ENCODE measurements around the gene SLC38A5. TPM values are rescaled to one million over a fixed set of nuclear protein-coding genes. Genes with fewer than 3 reads are reported as not detected.

SLC38A5 gene
- total RNA-seq, 4 donors from 2014 or later = 9.9 to 76.8 (median 40.1) TPM

DNA sequence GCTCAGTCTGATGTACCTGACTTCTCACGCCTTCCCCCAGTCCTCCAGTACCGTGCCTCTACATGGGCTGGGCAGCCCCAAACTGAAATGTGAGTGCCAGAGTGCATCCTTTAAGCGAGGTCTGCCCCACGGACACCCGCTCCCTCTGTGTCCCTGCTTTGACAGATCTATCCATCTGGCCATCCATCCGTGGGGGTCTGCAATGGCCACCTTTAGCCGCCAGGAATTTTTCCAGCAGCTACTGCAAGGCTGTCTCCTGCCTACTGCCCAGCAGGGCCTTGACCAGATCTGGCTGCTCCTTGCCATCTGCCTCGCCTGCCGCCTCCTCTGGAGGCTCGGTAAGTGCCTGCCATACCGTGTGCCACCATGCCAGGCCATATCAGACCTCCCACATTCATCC, 39.6 kb upstream of the SLC38A5 start:
- TF ChIP-seq, protein P1, sequence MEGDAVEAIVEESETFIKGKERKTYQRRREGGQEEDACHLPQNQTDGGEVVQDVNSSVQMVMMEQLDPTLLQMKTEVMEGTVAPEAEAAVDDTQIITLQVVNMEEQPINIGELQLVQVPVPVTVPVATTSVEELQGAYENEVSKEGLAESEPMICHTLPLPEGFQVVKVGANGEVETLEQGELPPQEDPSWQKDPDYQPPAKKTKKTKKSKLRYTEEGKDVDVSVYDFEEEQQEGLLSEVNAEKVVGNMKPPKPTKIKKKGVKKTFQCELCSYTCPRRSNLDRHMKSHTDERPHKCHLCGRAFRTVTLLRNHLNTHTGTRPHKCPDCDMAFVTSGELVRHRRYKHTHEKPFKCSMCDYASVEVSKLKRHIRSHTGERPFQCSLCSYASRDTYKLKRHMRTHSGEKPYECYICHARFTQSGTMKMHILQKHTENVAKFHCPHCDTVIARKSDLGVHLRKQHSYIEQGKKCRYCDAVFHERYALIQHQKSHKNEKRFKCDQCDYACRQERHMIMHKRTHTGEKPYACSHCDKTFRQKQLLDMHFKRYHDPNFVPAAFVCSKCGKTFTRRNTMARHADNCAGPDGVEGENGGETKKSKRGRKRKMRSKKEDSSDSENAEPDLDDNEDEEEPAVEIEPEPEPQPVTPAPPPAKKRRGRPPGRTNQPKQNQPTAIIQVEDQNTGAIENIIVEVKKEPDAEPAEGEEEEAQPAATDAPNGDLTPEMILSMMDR (IDR thresholded peaks at IDR 0.05) = no peak
- no peak for TF ChIP-seq POLR2A (IDR thresholded peaks at IDR 0.05)
- no peak overlapping the region for H3K27ac ChIP-seq
- intact Hi-C loops (cut with DNase I) = no loop called here
- DNase-seq = no peak
- no peaks in the 10 kb centered on the region for H3K4me1 ChIP-seq
- WGBS, 2 donors = 38 to 75% methylated on average over 6 of the region's 11 CpGs
- H3K36me3 ChIP-seq = no peaks in the 10 kb centered on the region
- no peaks in the 10 kb centered on the region for H3K27me3 ChIP-seq
- H3K4me3 ChIP-seq (replicated peaks in 1 of 3) = peak overlapping the region in 1 of 3 donors; percentile 46
- H3K9me3 ChIP-seq = no peaks in the 10 kb centered on the region

DNA sequence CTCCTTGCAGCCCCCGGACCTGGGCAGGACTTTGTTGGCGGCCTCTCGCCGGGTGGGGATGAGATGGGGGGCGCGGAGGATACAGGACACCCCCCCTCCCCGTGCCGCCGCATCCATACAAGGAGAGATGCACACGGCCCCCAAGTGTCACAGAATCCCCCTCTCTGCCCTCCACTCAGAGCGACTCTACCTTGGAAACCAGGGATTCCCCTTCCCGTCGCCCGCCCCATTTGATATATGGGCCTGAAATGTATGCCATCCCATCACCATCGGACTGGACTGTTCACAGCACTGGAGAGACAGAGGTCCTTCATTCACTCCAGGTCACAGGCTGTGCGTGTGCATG, 39.2 kb upstream of the SLC38A5 start:
- no peaks in the 10 kb centered on the region for H3K4me1 ChIP-seq
- intact Hi-C loops (cut with DNase I) = no loop called here
- WGBS, 2 donors = 0 to 20% methylated on average over 1 to 6 of the region's 16 CpGs
- peak overlapping the region; percentile 46 to 79 (median 66) for H3K4me3 ChIP-seq (replicated peaks in 1 of 3)
- H3K27ac ChIP-seq = peak overlapping the region in 1 of 3 donors; percentile 70
- no peak for TF ChIP-seq POLR2A (IDR thresholded peaks at IDR 0.05)
- TF ChIP-seq, protein P1 (IDR thresholded peaks at IDR 0.05) = no peak
- no peak for DNase-seq
- no peaks in the 10 kb centered on the region for H3K36me3 ChIP-seq
- H3K27me3 ChIP-seq = no peaks in the 10 kb centered on the region
- H3K9me3 ChIP-seq = no peaks in the 10 kb centered on the region

DNA sequence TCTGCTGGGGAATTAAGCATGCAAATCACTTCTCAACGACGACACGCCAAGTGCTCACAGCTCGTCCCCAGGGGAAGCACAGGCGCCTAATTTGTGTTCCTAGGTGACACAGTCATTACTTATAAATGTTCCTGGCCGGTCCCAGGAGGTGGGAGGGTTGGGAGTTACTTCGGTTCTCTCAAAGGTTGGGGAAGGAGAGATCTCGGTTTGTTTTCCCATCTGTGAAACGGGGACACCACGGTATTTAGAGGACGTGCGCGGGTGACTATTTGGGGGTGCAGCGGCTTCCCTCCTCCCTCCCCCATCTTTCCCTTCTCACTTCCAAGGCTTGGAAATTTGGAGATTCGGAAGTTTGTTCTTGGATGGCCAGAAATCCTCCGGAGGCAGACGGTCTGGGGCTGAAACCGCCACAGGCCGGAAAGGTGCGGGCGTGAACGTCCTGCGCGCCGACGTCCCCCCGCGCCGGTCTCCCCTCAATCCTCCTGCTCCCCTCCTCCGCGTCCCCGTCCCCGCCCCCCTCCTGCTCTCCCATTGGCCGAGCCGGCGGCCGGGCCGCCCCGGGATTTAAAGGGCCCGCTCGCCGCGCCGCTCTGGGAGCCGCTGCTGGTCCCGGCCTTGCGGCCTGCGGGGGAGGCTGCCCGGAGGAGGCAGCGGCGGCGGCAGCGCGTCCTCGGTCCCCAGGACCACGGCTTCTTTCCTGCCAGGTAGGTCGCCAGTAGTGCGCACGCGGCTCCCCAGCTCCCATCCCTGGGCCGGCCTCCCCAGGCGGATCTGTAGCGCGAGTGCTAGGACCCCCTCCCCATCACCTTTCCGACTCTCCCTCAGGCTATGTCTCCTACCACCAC, 38.6 kb upstream of the SLC38A5 start, which contains the start of gene PORCN:
PORCN (plus strand) TSS at position 593 of the 845 bp plus-strand sequence. CDS start 829 bp downstream, outside the sequence.
- H3K27me3 ChIP-seq = no peaks in the 10 kb centered on the region
- H3K4me1 ChIP-seq = no peaks in the 10 kb centered on the region
- H3K27ac ChIP-seq = peak within 1 kb of the TSS; percentile 62 to 70 (median 67)
- no peaks in the 10 kb centered on the region for H3K36me3 ChIP-seq
- intact Hi-C loops (cut with DNase I) = no loop called here
- TF ChIP-seq, protein P1 (IDR thresholded peaks at IDR 0.05) = no peak
- TF ChIP-seq POLR2A (IDR thresholded peaks at IDR 0.05) = peak in 1 of 2 donors; percentile 61
- peak; percentile 79 to 86 for DNase-seq
- H3K4me3 ChIP-seq (replicated peaks in 1 of 3) = peak within 1 kb of the TSS; percentile 46 to 79 (median 66)
- H3K9me3 ChIP-seq = no peaks in the 10 kb centered on the region
- WGBS, 2 donors = 0 to 2% methylated on average over 6 to 17 of the region's 65 CpGs

DNA sequence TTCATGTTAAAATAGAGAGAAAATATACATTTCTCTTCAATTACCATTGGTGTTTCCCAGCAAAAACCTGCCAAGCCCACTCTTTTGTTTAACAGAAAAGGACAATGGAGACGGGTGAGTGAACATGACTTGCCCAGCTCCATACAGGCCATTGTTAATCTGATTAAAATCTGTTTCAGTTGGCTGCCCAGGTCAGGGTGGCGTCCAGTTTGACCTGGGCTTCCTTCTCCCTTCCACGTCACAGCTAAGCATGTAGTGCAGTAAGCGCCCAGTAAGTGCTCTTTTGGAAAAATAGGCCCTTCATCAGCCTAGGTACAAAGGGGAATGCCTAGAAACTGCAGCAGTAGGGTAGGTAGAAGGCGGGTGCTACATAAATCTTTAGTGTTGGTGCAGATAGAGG, 37.2 kb upstream of the SLC38A5 start:
- Histone ChIP-seq H3K9me3 (no peaks in the 10 kb centered on the region), H3K4me1 (no peaks in the 10 kb centered on the region), H3K27ac (no peak overlapping the region), H3K4me3 (replicated peaks in 1 of 3) (no peak overlapping the region), H3K27me3 (no peaks in the 10 kb centered on the region), H3K36me3 (no peaks in the 10 kb centered on the region)
- WGBS, 2 donors = 80 to 92% methylated on average over 5 of the region's 5 CpGs
- no peak for DNase-seq
- intact Hi-C loops (cut with DNase I) = no loop called here
- no peak for TF ChIP-seq POLR2A (IDR thresholded peaks at IDR 0.05)
- TF ChIP-seq, protein P1 (IDR thresholded peaks at IDR 0.05) = no peak

DNA sequence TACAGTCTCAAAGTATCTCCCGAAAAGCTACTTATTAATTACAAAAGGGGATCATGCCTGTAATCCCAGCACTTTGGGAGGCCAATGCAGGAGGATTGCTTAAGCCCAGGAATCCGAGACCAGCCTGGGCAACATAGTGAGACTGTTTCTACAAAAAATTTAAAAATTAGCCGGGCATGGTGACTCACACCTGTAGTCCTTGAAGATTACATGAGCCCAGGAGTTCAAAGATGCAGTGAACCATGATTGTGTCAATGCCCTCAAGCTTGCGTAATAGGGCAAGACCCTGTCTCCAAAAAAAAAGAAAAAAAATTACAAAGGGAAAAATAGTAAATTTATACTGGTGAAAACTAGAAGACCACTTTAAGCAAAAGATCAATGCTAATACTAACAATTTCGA, 35.4 kb upstream of the SLC38A5 start:
- Histone ChIP-seq H3K4me3 (replicated peaks in 1 of 3) (no peak overlapping the region), H3K4me1 (no peaks in the 10 kb centered on the region), H3K9me3 (no peaks in the 10 kb centered on the region), H3K27ac (no peak overlapping the region), H3K27me3 (no peaks in the 10 kb centered on the region), H3K36me3 (no peaks in the 10 kb centered on the region)
- peak in 1 of 2 donors; percentile 5 for DNase-seq
- intact Hi-C loops (cut with DNase I) = no loop called here
- WGBS, 2 donors = 49 to 81% methylated on average over 5 of the region's 5 CpGs
- TF ChIP-seq POLR2A (IDR thresholded peaks at IDR 0.05) = no peak
- TF ChIP-seq, protein P1 (IDR thresholded peaks at IDR 0.05) = no peak
